Measurements from ENCODE around the gene TSEN15. TPM values are rescaled to one million over a fixed set of nuclear protein-coding genes. Genes with fewer than 3 reads are reported as not detected.

Gene TSEN15
- total and polyA plus RNA-seq, 9 of the 15 experiments (the other 6 are each of a cell fraction or from before 2014, with no cell fraction given) = 25.6 to 121 (median 91.3) TPM

DNA sequence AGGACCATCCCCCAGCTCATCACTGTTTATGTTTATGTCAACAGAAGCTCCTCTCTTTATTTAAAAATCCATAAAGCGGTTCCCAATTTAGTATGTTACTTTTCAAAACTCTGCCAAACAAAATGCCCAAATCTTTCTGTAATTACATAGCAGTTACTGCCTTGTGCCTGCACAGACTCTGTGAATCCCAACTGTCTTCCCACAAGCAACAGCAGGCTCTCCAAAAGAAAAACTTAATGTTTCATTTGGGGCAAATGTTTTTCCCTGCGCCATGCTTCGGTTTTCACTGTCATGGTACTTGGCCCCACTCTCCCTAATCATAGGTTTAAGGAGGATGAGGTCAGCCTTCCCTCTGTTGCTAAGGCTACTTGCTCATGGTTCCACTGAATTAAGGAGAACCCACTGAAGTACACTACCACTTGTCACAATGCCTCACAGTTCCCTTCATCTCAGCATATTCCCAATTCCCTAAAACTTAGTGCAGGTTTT, 18.6 kb upstream of the TSEN15 start (continued):
- TF ChIP-seq SRF (CRISPR knock-in tag; IDR thresholded peaks at IDR 0.05) (no peak), KAT8 (IDR thresholded peaks at IDR 0.05; ENCODE audit: low read depth) (no peak), ZFPM2 (CRISPR knock-in tag; IDR thresholded peaks at IDR 0.05) (no peak), HNRNPLL (IDR thresholded peaks at IDR 0.05; ENCODE audit: low read depth, low read length, poor library complexity, severe bottlenecking) (no peak), CHCHD3 (CRISPR knock-in tag; IDR thresholded peaks at IDR 0.05) (no peak), TCF7L2 (IDR thresholded peaks at IDR 0.05; ENCODE audit: low read depth, low read length) (no peak), MEIS2 (IDR thresholded peaks at IDR 0.05; ENCODE audit: partially characterized antibody) (no peak), ZNF57 (CRISPR knock-in tag; IDR thresholded peaks at IDR 0.05) (no peak), ZKSCAN1 (IDR thresholded peaks at IDR 0.05; ENCODE audit: low read depth, low read length) (no peak), KLF10 (CRISPR knock-in tag; IDR thresholded peaks at IDR 0.05) (no peak), ZNF668 (CRISPR knock-in tag; IDR thresholded peaks at IDR 0.05) (no peak), FOXA3 (CRISPR knock-in tag; conservative IDR thresholded peaks at IDR 0.05 in 1 of 2, IDR thresholded peaks at IDR 0.05 in 1 of 2) (no peak)
- TF ChIP-seq, protein P1, sequence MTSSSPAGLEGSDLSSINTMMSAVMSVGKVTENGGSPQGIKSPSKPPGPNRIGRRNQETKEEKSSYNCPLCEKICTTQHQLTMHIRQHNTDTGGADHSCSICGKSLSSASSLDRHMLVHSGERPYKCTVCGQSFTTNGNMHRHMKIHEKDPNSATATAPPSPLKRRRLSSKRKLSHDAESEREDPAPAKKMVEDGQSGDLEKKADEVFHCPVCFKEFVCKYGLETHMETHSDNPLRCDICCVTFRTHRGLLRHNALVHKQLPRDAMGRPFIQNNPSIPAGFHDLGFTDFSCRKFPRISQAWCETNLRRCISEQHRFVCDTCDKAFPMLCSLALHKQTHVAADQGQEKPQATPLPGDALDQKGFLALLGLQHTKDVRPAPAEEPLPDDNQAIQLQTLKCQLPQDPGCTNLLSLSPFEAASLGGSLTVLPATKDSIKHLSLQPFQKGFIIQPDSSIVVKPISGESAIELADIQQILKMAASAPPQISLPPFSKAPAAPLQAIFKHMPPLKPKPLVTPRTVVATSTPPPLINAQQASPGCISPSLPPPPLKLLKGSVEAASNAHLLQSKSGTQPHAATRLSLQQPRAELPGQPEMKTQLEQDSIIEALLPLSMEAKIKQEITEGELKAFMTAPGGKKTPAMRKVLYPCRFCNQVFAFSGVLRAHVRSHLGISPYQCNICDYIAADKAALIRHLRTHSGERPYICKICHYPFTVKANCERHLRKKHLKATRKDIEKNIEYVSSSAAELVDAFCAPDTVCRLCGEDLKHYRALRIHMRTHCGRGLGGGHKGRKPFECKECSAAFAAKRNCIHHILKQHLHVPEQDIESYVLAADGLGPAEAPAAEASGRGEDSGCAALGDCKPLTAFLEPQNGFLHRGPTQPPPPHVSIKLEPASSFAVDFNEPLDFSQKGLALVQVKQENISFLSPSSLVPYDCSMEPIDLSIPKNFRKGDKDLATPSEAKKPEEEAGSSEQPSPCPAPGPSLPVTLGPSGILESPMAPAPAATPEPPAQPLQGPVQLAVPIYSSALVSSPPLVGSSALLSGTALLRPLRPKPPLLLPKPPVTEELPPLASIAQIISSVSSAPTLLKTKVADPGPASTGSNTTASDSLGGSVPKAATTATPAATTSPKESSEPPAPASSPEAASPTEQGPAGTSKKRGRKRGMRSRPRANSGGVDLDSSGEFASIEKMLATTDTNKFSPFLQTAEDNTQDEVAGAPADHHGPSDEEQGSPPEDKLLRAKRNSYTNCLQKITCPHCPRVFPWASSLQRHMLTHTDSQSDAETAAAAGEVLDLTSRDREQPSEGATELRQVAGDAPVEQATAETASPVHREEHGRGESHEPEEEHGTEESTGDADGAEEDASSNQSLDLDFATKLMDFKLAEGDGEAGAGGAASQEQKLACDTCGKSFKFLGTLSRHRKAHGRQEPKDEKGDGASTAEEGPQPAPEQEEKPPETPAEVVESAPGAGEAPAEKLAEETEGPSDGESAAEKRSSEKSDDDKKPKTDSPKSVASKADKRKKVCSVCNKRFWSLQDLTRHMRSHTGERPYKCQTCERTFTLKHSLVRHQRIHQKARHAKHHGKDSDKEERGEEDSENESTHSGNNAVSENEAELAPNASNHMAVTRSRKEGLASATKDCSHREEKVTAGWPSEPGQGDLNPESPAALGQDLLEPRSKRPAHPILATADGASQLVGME (CRISPR knock-in tag; IDR thresholded peaks at IDR 0.05) = no peak
- TF ChIP-seq, protein P2, sequence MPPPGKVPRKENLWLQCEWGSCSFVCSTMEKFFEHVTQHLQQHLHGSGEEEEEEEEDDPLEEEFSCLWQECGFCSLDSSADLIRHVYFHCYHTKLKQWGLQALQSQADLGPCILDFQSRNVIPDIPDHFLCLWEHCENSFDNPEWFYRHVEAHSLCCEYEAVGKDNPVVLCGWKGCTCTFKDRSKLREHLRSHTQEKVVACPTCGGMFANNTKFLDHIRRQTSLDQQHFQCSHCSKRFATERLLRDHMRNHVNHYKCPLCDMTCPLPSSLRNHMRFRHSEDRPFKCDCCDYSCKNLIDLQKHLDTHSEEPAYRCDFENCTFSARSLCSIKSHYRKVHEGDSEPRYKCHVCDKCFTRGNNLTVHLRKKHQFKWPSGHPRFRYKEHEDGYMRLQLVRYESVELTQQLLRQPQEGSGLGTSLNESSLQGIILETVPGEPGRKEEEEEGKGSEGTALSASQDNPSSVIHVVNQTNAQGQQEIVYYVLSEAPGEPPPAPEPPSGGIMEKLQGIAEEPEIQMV (tag; conservative IDR thresholded peaks at IDR 0.05; ENCODE audit: low read depth) = no peak
- TF ChIP-seq, protein P3, sequence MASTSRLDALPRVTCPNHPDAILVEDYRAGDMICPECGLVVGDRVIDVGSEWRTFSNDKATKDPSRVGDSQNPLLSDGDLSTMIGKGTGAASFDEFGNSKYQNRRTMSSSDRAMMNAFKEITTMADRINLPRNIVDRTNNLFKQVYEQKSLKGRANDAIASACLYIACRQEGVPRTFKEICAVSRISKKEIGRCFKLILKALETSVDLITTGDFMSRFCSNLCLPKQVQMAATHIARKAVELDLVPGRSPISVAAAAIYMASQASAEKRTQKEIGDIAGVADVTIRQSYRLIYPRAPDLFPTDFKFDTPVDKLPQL (IDR thresholded peaks at IDR 0.05; ENCODE audit: extremely low read depth, insufficient read length) = no peak
- TF ChIP-seq, protein P4, sequence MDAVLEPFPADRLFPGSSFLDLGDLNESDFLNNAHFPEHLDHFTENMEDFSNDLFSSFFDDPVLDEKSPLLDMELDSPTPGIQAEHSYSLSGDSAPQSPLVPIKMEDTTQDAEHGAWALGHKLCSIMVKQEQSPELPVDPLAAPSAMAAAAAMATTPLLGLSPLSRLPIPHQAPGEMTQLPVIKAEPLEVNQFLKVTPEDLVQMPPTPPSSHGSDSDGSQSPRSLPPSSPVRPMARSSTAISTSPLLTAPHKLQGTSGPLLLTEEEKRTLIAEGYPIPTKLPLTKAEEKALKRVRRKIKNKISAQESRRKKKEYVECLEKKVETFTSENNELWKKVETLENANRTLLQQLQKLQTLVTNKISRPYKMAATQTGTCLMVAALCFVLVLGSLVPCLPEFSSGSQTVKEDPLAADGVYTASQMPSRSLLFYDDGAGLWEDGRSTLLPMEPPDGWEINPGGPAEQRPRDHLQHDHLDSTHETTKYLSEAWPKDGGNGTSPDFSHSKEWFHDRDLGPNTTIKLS (IDR thresholded peaks at IDR 0.05; ENCODE audit: borderline replicate concordance, low read depth) = no peak

Data from K562 (cell line).